HG03521 (cell line): ENCODE results near the gene TMTC1.
"Not testable (repeated sequence)": the region's sequence is repeated elsewhere in the genome, so short reads cannot be mapped to it uniquely, and the experiment has no call there.

Experiments used
- ATAC-seq: cut with Tn5 transposase; IDR thresholded peaks from one replicate; pipeline ENCODE4 v1.9.1; 2021; ENCODE audit warnings: mild to moderate bottlenecking, moderate library complexity; ENCODE audit not compliant: unreplicated experiment

The TMTC1 gene

DNA sequence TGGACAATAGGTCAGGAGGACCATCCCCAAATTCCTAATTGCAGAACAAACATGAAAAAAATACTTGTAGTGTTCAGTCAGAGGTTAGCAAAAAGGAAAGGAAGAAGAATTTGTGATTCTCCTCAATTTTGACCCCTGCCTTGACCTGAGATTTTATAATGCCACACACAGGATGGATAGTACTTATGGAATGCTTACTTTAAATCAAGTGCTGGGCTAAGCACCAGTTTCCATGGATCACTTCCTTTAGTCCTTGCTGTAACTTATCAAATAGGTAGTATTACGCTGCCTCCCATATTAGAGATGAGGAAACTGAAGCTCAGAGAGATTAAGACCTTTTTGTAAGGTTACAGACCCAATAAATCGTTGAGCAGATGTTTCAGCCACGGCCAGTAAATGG, 205.0 kb downstream of the TMTC1 start:
- ATAC-seq: no peak

DNA sequence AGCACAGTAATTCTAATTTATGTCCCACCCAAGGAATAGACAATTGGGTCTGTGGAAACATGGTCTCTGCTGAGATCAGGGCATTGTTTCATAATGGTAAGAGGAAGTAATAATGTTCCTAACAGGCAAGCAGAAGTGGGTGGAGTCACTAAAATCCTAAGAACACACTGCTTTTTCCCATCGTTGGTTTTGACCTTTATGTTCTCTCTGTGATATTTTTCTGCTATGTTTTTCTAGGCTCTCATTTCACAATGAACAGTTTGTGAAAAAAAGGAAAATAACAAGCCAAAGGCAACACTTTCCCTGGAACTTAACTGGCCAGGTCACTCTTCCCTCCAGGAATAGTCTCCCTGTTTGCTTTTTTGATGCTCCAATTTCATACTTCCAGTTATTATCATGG, 205.7 kb downstream of the TMTC1 start:
- no peak for ATAC-seq

DNA sequence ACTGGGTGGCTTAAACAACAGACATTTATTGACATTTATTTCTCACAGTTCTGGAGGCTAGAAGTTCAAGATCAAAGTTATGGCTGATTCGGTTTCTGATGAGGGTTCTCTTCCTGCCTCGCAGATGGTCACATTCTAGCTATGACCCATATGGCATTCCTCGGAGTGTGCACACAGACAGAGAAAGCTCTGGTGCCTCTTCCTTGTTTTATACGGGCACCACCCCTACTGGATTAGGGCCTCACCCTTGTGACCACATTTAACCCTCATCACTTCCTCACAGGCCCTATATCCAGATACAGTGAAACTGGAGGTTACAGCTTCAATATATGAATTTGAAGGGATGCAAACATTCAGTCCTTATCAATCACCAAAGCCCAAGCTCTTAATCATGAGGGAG, 209.2 kb downstream of the TMTC1 start:
- ATAC-seq: no peak

DNA sequence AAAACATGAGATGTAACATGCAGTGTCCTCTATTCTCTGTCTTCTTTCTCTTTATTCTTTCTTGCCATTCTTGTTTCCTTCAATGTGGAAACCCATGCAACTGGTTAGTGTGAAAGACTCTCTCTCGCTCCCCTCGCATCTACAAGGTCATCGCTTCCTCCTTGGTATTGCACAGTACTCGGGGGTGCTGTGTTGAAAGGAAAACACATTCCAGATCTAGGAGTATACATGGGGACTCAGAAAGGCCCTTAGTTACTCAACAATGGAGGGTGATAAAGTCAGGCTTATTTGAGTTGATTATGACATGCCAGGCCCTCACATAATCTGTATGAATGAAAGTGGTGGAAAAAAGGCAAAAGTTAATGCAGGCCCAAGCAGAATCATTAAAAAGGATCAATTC, 210.8 kb downstream of the TMTC1 start:
- no peak for ATAC-seq

DNA sequence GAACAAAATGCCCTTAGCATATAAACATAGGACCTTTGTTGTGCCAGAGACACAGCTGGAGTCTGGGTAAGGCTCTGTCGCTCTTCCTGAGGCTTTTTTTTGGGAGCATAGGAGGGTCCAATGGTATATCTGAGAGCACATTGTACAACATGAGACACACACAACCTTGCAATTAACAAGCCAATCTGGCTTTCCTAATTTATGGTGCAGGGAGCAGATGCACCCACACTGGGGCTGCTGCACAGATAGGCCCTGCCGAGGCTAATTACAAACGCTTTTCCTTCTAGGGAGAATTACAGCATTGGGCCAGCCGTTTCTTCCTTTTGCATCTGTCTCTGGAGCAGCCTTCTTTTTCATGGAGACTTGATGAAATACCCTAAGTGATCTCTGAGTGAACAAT, 211.3 kb downstream of the TMTC1 start:
- no peak for ATAC-seq

DNA sequence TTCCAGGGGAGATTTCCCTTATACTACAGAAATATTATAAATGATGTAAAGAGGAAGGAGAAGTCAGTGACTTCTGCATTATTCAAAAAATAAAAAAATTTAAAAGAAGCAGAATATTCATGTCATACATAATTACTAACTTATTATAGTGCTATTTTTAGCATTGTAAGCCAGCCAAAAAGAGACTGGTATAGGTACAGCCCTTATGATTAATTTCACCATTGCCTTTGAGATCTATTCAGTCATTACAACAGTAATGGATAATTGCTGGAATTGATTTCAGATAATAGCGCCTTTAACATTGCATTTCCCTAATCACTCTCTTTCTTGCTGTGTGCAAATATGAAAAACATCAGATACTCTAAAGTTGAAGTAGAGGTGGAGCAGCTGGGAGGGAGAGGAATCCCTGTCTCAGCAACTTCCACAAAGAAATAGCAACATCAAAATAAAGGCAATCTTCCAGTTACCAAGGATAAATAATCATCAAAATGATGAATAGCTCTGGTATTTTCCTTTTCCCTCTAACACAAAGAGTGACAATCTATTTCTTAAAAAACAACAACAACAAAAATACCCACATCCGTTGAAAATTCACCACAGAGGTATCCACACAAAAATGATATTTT, 214.5 kb downstream of the TMTC1 start:
- ATAC-seq: no peak

DNA sequence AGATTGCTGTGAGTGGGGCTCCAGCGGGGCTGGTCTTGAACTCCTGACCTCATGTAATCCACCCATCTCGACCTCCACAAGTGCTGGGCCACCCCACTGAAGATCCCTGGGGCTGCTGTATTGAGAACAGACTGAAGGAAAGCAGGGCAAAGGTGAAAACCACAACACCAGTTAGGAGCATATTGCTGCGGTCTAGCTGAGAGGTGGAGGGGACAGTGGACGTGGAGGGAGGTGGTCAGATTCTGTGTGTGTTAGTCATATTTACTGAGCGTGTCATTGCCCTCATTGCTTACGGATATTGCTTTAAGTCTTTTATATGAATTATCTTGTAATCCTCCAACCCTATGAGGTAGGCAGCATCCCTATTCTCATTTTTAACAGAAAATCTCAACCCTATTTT, 217.3 kb downstream of the TMTC1 start:
- no peak for ATAC-seq

DNA sequence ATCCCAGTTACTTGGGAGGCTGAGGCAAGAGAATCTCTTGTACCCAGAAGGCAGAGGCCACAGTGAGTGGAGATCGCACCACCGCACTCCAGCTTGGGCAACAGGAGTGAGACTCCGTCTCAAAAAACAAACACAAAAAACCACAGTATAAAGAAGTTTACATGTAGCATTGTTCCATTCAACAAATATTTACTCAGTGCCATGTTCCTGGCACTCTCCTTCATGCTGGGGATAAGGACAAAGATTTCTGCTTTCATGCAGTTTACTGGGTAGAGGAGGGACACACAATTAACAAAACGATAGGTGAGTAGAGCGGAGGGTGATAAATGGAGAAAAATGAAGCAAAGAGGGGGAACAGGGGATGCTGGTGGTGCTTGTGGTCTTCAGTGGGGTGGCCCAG, 218.0 kb downstream of the TMTC1 start:
- ATAC-seq: no peak

DNA sequence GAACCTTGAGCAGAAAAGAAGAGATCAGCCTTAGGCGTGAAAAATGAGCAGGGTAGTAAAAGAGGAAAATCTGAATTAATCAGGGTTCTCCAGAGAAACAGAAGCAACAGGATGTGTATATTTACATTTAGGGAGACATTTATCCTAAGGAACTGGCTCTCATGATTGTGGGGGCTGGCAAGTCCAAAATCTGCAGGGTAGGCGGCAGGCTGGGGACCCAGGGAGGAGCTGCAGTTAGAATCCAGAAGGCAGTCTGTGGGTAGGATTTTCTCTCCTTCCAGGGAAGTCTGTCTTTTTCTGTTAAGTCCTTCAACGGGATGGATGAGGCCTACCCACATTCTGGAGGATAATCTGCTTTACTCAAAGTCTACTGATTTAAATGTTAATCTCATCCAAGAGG, 218.8 kb downstream of the TMTC1 start:
- ATAC-seq: no peak

DNA sequence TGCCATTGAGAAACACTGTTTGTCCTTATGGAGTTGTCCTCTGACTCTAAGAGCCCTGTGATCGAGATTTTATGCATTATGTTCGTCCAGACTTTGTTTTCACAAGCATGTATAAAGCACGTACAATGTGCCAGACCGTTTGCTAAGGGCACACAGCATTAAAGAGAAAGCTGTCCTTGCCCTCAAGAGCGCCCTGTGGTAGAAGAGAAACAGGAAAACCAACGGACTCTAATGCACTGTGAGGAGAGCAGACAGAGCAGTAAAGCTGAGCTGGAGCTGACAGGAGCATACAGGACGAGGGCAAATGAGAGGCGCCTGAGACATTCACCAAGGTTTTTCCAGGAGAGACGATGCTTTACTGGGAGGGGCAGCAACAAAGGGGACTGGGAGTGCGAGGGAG, 220.1 kb downstream of the TMTC1 start:
- no peak for ATAC-seq

DNA sequence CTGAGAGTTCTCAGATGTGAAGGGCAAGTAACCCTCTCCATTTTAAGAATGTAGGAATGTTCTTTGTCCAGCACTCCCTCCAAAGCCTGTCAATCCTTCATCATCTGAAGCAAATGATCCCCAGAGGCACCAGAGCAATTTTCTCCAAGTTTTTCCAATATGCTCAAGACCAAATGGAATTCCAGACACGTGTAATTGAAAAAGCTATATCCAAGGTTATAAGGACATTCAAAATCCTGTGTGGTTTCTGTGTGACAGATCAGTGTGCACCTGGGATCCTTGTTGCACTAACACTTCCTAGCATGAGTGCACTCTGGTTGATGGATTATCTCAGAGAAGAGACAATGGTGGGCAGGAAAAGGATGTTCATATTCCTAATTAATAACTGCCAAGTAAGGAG, 220.7 kb downstream of the TMTC1 start:
- no peak for ATAC-seq

DNA sequence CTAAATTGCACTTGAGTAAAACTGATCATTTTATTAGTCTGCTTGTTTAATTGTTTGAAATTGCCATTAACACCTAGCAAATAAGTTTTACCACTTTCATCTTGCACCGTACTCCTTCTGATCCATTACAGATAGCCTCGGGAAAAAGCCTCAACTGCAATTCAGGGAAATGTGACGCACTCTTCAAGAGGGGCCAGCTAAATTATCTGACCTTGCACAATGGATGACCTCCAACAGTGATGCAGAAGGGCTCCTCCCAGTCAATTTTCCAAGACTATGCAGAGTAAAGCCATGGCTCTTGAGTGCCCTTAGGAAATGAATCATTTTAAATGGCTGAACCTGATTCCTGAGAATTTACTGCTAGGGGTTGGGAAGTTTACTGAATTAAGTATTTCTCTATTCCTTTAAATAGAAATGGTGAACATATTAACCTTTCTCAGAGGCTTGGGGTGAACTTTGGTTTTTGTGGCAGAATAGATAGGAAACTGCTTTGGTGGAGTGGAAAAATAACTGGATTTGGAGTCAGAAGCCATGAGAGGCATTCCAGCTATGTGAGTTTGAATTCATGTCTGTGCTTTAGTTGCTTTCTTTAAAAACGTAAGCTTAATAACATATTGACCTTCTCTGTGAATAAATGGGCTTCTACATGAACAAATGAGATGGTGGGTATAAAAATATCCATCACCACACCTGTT, 221.5 kb downstream of the TMTC1 start:
- ATAC-seq: no peak

DNA sequence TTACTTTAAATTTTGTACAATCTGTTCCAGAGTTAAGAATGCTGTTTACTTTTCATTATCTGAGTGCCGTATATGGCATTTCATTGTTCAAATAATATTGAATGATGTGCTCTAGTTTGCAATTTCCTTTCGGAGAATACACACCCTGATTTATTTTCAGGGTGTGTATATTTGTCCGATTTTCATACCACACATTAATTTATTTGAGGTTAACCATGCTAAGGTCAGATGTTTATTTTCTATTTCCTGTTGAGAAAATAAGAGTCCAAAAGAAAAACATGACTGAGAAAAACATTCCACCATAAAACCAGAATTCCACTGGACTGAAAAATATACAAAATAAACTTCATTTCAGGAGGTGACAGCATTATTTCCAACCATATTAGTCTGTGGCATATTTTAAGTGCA, 222.1 kb downstream of the TMTC1 start:
- ATAC-seq: no peak

DNA sequence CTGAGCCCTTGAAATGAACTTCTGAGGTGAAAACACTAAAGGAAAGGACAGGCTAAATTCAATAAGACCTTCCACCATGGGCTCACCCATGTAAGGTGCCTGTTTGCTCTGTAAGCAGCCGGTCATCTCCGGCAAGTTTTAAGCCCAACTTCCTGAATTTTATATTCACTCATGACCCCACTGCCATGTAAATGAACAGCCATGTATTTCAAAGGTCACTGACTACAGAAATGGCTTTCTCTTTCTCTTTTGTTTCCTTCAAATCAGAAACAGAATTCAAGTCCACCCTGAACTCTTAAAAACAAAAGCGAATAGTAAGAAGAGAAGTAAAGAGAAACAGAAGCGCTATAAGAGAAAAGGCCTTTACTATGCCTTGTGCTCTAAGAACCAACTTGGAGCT, 224.5 kb downstream of the TMTC1 start:
- no peak for ATAC-seq

DNA sequence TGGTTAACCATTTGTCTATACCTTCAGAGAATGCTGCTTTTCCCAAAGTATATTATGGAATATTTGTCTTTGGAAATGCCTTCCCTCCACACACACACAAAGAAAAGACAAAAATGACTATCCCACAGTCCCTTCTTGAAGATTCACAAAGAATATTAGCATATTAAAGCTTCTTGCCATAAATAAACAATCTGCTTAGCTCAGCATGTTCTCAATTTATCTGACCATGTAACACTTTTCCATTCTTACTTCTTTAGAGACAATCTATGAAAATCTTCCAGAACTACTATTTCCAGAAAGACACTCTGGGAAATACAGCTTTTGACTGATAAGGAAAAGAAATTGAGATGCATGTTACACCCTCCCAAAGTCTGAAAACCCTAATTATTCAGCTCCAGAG, 227.4 kb downstream of the TMTC1 start:
- no peak for ATAC-seq

DNA sequence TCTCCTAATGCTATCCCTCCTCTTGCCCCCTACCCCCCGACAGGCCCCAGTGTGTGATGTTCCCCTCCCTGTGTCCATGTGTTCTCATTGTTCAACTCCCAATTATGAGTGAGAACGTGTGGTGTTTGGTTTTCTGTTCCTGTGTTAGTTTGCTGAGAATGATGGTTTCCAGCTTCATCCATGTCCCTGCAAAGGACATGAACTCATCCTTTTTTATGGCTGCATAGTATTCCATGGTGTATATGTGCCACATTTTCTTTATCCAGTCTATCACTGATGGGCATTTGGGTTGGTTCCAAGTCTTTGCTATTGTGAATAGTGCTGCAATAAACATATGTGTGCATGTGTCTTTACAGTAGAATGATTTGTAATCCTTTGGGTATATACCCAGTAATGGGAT, 228.3 kb downstream of the TMTC1 start:
- ATAC-seq: not testable (repeated sequence)

DNA sequence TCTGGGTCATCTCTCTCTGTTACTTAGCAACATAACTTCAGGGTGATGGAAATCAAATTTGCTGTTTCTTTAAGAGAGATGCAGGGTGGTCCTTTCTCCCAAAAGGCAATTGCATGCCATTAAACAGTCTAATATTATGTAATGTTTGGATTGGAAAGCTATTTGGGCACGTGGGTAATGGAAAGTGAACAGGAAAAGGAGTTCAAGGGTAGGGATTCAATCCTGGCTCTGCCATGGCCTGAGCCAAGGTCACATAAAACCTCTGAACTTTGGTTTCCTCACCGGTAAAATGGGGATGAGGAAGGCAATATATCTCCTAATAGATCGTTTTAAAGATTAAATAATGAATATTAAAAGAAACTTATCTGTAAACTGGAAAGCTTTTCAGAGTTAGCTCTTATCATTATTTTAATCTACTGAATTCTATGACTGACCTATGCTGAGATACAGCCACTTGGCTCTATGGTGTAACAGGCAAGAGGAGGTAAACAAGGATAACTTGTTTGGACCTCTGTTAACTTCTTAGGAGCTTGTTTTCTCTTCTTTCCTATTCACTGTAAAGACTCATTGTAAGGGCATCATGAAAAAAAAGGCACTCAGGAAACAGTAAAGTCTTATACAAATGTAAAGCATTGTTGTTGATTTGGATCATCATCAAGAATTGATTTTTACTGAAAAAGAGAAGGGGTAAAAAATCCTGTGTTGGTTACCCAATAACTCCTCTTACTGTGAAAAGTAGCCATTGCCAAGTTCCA, 230.6 kb downstream of the TMTC1 start:
- ATAC-seq: no peak

DNA sequence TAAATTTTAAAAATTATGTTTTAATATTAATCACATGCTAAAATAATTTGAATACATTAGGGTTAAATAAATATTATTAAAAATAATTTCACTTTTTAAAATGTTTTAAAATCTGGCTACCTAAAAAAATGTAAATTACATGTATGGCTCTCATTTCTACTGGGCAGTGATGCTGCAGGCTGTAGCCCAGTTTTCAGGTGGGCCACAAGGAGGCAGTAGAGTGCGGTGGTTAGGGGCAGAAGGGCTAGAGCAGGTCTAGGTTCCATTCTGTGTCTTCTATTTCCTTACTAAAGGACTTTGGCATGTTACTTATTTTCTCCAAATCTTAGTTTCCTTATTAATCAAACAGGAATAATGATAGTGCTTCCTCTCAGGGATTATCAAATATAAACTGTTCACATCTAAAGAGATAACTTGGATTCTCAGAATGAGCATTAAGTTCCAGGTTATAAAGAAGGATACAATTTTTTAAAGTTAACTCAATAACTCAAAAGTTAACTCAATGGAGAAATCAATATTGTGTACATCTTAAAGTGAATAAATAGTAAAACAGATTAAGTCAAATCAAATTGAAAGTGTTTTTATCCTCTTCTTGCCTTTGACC, 231.3 kb downstream of the TMTC1 start:
- ATAC-seq: peak; percentile 84

DNA sequence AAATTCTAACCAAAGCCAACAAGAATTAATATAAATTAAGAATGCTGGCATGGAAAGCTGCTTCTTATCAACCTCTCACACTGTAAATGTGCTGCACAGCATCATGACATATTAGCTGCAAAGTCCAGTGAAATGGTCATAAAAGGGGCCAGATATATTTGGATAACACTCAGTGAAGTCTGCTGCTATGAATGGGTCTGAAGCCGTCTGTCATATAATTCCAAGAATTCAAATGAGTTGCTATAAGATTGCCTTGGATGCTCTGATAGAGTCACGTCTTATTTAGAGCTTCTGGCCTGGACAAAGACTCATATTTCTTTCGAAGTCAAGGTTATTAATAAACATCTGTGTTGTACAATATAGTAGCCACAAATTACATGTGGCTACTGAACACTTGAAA, 231.9 kb downstream of the TMTC1 start:
- no peak for ATAC-seq

DNA sequence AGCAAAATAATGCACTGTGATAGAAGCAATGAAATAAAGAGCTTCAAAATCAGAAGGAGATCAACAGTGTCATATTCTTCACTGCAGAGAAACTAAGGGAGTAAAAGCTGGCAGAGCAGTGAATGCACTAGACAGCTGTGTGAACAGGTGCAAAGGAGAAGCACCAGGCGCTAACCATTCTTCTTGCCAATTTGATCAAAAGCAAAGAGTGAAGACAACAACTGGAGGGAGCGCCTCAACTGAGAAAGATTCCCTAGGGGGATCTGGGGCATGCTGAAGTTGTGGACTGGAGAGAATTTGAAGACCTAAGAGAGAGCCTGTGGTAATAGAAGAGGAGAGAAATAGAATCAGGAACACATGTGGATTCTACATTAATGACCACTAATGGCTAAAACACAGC, 235.9 kb downstream of the TMTC1 start:
- ATAC-seq: no peak

DNA sequence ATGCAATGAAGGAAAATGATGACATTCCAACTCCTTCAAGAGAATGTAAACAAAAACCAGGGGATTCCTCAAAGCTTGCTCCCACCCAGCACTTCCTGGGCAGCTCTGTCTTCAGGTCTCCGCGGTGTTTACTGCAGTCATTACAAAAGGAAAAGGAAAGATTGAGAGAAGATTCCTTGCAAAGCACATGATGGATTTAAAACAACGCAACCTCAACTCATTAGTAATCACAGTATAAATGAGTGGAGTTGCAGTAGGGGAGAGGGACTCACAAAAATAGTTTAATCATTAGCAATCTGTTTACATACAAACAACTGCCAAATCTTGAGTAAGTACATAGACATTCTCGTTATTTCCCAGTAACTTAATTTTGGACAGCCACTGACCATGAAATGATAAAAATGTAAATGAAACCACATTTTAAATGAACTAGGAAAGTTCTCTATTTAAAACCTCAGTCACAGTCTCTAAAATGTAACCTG, 236.6 kb downstream of the TMTC1 start:
- ATAC-seq: no peak

DNA sequence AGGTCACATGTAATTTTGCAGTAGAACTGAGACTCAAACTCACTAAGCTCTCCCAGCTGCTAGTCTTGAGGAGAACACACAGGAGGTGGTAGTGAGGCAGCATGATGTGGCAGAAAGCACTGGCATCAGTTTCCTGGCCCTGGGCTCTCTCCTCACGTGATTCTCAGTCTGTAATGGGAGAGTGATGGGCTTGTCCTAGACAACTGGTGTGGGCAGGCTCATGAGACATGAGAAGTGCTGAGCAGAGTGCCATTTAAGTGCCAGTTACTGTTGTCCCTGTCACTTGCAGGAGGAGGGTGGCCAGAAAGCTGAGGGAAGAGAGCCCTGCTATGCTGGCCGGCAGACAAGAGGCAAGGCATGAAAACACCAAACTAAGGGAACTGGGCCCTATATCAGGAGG, 237.7 kb downstream of the TMTC1 start:
- ATAC-seq: no peak
